Karpas-422 (cell line): Measurements from ENCODE around the gene TRIM71. TPM values are rescaled to one million over a fixed set of nuclear protein-coding genes. Genes with fewer than 3 reads are reported as not detected.
"Not testable (repeated sequence)": the region's sequence is repeated elsewhere in the genome, so short reads cannot be mapped to it uniquely, and the experiment has no call there.

Experiments used
- DNase-seq: peaks from one replicate; pipeline ENCODE4 v3.0.0-alpha.2; 2015
- H2AFZ ChIP-seq: fragments of 200-600 bp; sonication (generic); 2 replicates; pipeline ENCODE4 v1.6.1; 2014; ENCODE audit warnings: antibody characterized with exemption, low read length, mixed read lengths
- H3K27ac ChIP-seq: fragments of 200-600 bp; sonication (generic); 2 replicates; pipeline ENCODE4 v1.5.1; 2014; ENCODE audit warnings: mild to moderate bottlenecking, low read length, moderate library complexity
- H3K27me3 ChIP-seq: fragments of 200-600 bp; sonication (generic); 2 replicates; pipeline ENCODE4 v1.6.1; 2014; ENCODE audit warnings: low read length, mixed read lengths
- H3K36me3 ChIP-seq: fragments of 200-600 bp; sonication (generic); 2 replicates; pipeline ENCODE4 v1.6.1; 2014; ENCODE audit warnings: low read length, mixed read lengths; ENCODE audit not compliant: insufficient read depth
- H3K4me1 ChIP-seq: fragments of 200-600 bp; sonication (generic); 2 replicates; pipeline ENCODE4 v1.6.1; 2014; ENCODE audit warnings: mild to moderate bottlenecking, low read length, mixed read lengths
- H3K4me2 ChIP-seq: fragments of 200-600 bp; sonication (generic); 2 replicates; pipeline ENCODE4 v1.6.1; 2014; ENCODE audit warnings: low read length, low read depth, mild to moderate bottlenecking; ENCODE audit not compliant: poor library complexity, severe bottlenecking
- H3K4me3 ChIP-seq: fragments of 200-600 bp; sonication (generic); 2 replicates; pipeline ENCODE4 v1.5.1; 2014; ENCODE audit warnings: mild to moderate bottlenecking, antibody characterized with exemption, low read length, mixed read lengths
- H3K79me2 ChIP-seq: fragments of 200-600 bp; sonication (generic); 2 replicates; pipeline ENCODE4 v1.6.1; 2014; ENCODE audit warnings: mild to moderate bottlenecking, low read length, mixed read lengths
- H3K9ac ChIP-seq: fragments of 200-600 bp; sonication (generic); 2 replicates; pipeline ENCODE4 v1.6.0; 2014; ENCODE audit warnings: low read length
- H3K9me2 ChIP-seq: fragments of 200-600 bp; sonication (generic), shearing (Covaris generic); replicated peaks from 2 replicates; pipeline ENCODE4 v1.6.0; 2014; ENCODE audit warnings: mild to moderate bottlenecking, low read length, moderate library complexity; ENCODE audit not compliant: insufficient read depth
- H3K9me3 ChIP-seq: fragments of 300-700, 200-600 bp; sonication (generic); 2 replicates; pipeline ENCODE4 v1.6.1; 2014; ENCODE audit warnings: low read length, mixed read lengths
- H4K20me1 ChIP-seq: fragments of 200-600 bp; sonication (generic); 2 replicates; pipeline ENCODE4 v1.6.1; 2014; ENCODE audit warnings: mild to moderate bottlenecking, antibody characterized with exemption, low read length, low read depth; ENCODE audit not compliant: insufficient read depth
- total RNA-seq: library from RNA; depleted of rRNA; stranded (reverse); fragments of >200 nt; shearing (Covaris generic); gene quantifications from 2 replicates; pipeline ENCODE4 v1.2.3, GENCODE V29; 2014; ENCODE audit warnings: low replicate concordance

Gene TRIM71
- total RNA-seq, 1 experiment from 2014 or later: not detected

- Histone ChIP-seq H3K4me1 (no peaks in the 10 kb centered on the region), H4K20me1 (no peaks in the 10 kb centered on the region), H3K27ac (no peak overlapping the region), H3K79me2 (no peaks in the 10 kb centered on the region), H3K27me3 (no peaks in the 10 kb centered on the region), H2AFZ (no peak overlapping the region), H3K4me3 (no peak overlapping the region), H3K9ac (no peak overlapping the region), H3K9me3 (no peaks in the 10 kb centered on the region), H3K9me2 (no peaks in the 10 kb centered on the region), H3K4me2 (no peak overlapping the region), H3K36me3 (no peaks in the 10 kb centered on the region)
- DNase-seq: no peak
Observed at GRCh38 chr3:32822609-32823498, 5.1 kb downstream of the TRIM71 start.

- not testable (repeated sequence) for H3K9me3 ChIP-seq, H3K27me3 ChIP-seq, H3K4me2 ChIP-seq, H3K36me3 ChIP-seq, H2AFZ ChIP-seq, H3K4me1 ChIP-seq, H3K27ac ChIP-seq, H3K9ac ChIP-seq, H4K20me1 ChIP-seq, H3K4me3 ChIP-seq, DNase-seq, H3K79me2 ChIP-seq, H3K9me2 ChIP-seq
Observed at GRCh38 chr3:32823641-32824184, 5.9 kb downstream of the TRIM71 start.

- Histone ChIP-seq H3K79me2 (no peaks in the 10 kb centered on the region), H3K27me3 (no peaks in the 10 kb centered on the region), H3K36me3 (no peaks in the 10 kb centered on the region), H3K9me3 (no peaks in the 10 kb centered on the region), H3K4me1 (no peaks in the 10 kb centered on the region), H3K9me2 (no peaks in the 10 kb centered on the region), H3K27ac (no peak overlapping the region), H2AFZ (no peak overlapping the region), H4K20me1 (no peaks in the 10 kb centered on the region), H3K4me3 (no peak overlapping the region), H3K4me2 (no peak overlapping the region), H3K9ac (no peak overlapping the region)
- DNase-seq: no peak
Observed at GRCh38 chr3:32825601-32826375, 8.0 kb downstream of the TRIM71 start.

DNA sequence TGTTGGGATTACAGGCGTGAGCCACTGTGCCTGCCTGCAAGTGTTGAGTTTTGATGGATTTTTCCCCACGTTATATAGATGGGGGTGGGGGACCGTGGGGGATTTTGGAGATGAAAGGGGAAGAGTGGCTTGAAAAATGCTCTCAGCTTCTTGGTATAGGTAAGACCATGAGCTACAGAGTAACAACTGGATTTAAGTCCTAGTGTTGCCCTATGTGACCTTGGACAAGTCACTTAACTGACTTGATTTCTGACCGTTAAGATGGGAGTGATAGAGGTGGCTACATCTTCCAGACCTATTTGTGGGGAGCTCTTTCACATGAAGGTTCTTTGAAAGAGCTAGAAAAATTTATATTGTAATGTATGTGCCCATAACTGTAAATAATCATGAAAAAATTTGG, 13.3 kb downstream of the TRIM71 start:
- H3K27me3 ChIP-seq: no peaks in the 10 kb centered on the region
- no peak overlapping the region for H3K4me2 ChIP-seq
- H3K79me2 ChIP-seq: no peaks in the 10 kb centered on the region
- no peak overlapping the region for H2AFZ ChIP-seq
- no peaks in the 10 kb centered on the region for H4K20me1 ChIP-seq
- no peaks in the 10 kb centered on the region for H3K36me3 ChIP-seq
- H3K9ac ChIP-seq: no peak overlapping the region
- H3K27ac ChIP-seq: no peak overlapping the region
- no peak for DNase-seq
- no peaks in the 10 kb centered on the region for H3K4me1 ChIP-seq
- H3K4me3 ChIP-seq: no peak overlapping the region
- H3K9me2 ChIP-seq: no peaks in the 10 kb centered on the region
- H3K9me3 ChIP-seq: no peaks in the 10 kb centered on the region

GRCh38 chr3:32831791-32832190, 14.0 kb downstream of the TRIM71 start:
- Histone ChIP-seq H4K20me1 (no peaks in the 10 kb centered on the region), H3K27ac (no peak overlapping the region), H3K9me3 (no peaks in the 10 kb centered on the region), H3K4me2 (no peak overlapping the region), H3K4me1 (no peaks in the 10 kb centered on the region), H3K9me2 (no peaks in the 10 kb centered on the region), H3K36me3 (no peaks in the 10 kb centered on the region), H3K79me2 (no peaks in the 10 kb centered on the region), H3K4me3 (no peak overlapping the region), H3K9ac (no peak overlapping the region), H2AFZ (no peak overlapping the region), H3K27me3 (no peaks in the 10 kb centered on the region)
- DNase-seq: no peak

DNA sequence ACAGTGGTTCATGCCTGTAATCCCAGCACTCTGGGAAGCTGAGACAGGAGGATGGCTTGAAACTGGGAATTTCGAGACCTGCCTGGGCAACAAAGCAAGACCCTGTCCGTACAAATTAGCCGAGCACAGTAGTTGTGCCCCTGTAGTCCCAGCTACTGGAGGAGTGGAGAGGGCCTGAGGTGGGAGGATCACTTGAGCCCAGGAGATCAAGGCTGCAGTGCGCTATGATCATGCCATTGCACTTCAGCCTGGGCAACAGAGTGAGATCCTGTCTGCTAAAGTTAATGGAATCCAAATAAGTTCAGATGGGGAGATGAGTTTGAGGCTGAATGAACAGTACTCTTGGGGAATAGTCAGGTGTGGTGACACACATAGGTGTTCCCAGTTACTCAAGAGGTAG, 14.4 kb downstream of the TRIM71 start:
- no peak overlapping the region for H3K4me3 ChIP-seq
- H3K9me3 ChIP-seq: no peaks in the 10 kb centered on the region
- H3K9ac ChIP-seq: no peak overlapping the region
- H3K79me2 ChIP-seq: no peaks in the 10 kb centered on the region
- no peak overlapping the region for H3K4me2 ChIP-seq
- DNase-seq: no peak
- H3K4me1 ChIP-seq: no peaks in the 10 kb centered on the region
- no peaks in the 10 kb centered on the region for H3K9me2 ChIP-seq
- no peak overlapping the region for H2AFZ ChIP-seq
- H3K27ac ChIP-seq: no peak overlapping the region
- no peaks in the 10 kb centered on the region for H3K27me3 ChIP-seq
- H4K20me1 ChIP-seq: no peaks in the 10 kb centered on the region
- no peaks in the 10 kb centered on the region for H3K36me3 ChIP-seq

- Histone ChIP-seq H3K4me2 (no peak overlapping the region), H3K9ac (no peak overlapping the region), H3K79me2 (no peaks in the 10 kb centered on the region), H3K27me3 (no peaks in the 10 kb centered on the region), H4K20me1 (no peaks in the 10 kb centered on the region), H3K4me1 (no peaks in the 10 kb centered on the region), H3K27ac (no peak overlapping the region), H3K9me2 (no peaks in the 10 kb centered on the region), H2AFZ (no peak overlapping the region), H3K36me3 (no peaks in the 10 kb centered on the region), H3K4me3 (no peak overlapping the region), H3K9me3 (no peaks in the 10 kb centered on the region)
- no peak for DNase-seq
Observed at GRCh38 chr3:32835049-32835371, 17.2 kb downstream of the TRIM71 start.

DNA sequence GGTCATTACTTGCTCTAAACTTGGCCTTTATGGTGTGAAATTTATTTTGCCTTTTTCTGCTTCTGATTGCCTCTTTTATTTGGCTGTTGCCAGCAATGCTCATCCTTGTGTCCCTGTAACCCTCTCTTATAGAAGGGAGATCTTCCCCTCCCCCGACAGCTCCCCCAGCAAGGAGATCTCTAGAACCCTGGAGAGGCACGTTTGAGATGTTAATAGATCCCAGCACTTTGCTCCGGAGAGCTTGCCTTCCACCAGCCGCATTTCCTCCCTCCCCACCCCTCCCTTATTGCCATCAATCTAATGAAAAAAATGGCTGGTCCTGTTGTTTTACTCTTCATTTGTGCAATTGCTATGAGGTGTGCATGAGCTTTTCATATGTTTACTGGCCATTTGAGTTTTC, 18.2 kb downstream of the TRIM71 start:
- no peak overlapping the region for H3K27ac ChIP-seq
- H3K4me2 ChIP-seq: no peak overlapping the region
- H3K4me3 ChIP-seq: no peak overlapping the region
- H3K4me1 ChIP-seq: no peaks in the 10 kb centered on the region
- DNase-seq: no peak
- no peaks in the 10 kb centered on the region for H3K79me2 ChIP-seq
- H3K9me3 ChIP-seq: no peaks in the 10 kb centered on the region
- no peak overlapping the region for H2AFZ ChIP-seq
- H3K9ac ChIP-seq: no peak overlapping the region
- H3K27me3 ChIP-seq: no peaks in the 10 kb centered on the region
- no peaks in the 10 kb centered on the region for H4K20me1 ChIP-seq
- no peaks in the 10 kb centered on the region for H3K9me2 ChIP-seq
- H3K36me3 ChIP-seq: no peaks in the 10 kb centered on the region
